ENCODE results near the gene CUEDC2.
"Not testable (repeated sequence)": the region's sequence is repeated elsewhere in the genome, so short reads cannot be mapped to it uniquely, and the experiment has no call there.

The CUEDC2 gene

DNA sequence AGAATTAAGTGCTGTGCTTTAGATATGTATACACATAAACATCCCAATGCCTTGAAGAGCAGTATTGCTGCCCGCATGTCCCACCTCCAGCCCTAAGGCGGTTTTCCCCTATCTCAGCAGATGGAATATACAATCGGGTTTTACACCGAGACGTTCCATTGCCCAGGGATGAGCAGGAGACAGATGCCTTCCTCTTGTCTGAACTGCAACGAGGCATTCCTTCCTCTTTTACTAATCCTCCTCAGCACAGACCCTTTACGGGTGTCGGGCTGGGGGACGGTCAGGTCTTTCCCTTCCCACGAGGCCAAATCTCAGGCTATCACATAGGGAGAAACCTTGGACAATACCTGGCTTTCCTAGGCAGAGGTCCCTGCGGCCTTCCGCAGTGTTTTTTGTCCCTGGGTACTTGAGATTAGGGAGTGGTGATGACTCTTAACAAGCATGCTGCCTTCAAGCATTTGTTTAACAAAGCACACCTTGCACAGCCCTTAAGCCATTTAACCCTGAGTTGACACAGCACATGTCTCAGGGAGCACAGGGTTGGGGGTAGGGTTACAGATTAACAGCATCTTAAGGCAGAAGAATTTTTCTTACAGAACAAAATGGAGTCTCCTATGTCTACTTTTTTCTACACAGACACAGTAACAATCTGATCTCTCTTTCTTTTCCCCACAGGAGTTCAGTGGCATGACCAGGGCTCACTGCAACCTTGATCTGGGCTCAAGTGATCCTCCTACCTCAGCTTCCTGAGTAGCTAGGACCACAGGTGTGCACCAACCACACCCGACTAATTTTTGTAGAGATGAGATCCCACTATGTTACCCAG lies 22.5 kb upstream of the CUEDC2 start:
- DNase-seq, result not testable (repeated sequence)

DNA sequence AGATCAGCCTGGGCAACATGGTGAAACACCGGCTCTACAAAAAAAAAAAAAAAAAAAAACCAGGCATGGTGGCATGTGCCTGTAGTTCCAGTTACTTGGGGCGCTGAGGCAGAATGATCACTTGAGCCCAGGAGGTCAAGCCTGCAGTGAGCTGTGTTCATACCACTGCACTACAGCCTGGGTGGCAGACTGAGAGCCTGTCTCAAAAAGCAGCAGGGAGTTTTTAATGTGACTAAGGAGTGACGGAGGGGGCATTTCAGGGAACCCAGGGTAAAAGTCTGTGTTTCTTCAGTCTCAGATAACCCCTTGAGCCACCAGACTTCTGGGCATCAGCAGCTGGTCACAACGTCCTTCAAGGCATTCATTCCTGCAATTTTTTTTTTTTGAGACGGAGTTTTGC lies 21.1 kb upstream of the CUEDC2 start:
- DNase-seq, result no peak

DNA sequence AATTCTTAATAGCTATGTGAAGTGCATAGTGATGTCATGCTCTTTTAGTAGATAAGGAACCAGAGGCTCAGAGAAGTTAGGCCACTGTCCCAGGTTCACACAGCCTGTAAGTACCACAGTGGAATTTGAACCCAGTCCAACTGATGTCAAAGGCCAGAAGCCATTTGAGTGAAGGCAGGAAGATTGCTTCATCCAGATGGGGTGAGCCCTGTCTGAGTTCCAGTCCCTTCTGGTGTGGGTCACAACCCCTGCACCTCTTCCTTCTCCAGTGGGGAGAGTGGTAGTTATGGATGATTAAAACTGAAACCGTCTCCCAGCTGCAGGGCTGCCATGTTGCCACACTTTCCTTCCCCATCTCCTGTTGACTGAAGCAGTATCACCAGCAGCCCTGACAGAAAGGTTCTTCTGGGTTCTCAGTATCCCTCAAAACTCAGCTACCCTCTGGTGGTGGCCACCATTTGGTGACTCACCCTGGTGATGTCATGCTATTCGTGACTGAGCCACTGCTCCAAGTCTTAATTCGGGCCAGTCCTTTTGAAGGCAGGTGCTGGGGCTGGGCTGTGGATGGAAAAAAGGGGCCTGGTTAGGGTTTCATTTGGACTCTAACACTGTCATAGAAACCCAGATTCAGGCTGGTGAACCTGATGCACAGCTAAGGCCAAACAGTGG lies 20.4 kb upstream of the CUEDC2 start:
- DNase-seq, result peak; percentile 64

DNA sequence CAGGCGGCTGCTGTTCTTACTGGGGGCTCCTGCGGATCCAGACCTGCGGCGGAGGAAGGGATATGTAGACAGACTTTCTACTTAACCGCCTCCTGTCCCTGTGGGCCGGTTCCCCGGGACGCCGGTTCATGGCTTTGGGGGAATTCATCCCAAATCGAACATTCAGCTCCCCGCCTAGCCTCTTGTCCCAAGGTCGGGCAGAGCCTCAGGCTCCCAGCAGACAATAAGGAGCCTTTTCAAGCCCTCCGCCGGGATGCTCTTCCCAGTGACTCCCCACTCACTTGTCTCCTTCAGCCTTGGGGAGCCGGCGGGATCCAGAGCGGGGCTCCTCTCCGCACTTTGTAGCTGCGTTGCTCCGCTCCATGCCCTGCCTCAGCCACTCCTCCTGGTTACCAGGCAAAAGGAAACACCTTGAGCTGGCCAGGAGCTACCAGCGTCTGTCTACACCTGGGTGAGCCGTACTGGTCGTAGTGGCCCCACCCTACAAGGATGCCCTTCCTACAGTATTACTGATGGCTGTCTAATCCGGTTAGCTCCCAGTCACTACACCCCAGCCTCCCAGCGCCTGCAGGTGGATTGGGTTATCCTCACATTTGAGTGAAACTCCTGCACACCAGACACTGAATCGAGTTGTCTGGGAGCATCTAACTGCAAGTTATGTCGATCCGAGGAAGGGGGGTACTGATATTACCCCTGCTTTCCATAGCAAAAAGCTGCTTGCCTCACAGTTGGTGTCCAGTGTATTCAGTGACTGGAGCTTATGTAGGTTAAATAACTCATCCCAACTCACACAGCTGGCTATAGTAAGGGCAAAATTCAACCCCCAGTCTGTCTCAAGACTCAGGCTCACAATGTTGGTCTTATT lies 19.0 kb upstream of the CUEDC2 start, which contains the start of gene C10orf95:
C10orf95 (minus strand) TSS at position 439 of the 865 bp plus-strand sequence. CDS start 450 bp downstream, outside the sequence.
- DNase-seq, result no peak

DNA sequence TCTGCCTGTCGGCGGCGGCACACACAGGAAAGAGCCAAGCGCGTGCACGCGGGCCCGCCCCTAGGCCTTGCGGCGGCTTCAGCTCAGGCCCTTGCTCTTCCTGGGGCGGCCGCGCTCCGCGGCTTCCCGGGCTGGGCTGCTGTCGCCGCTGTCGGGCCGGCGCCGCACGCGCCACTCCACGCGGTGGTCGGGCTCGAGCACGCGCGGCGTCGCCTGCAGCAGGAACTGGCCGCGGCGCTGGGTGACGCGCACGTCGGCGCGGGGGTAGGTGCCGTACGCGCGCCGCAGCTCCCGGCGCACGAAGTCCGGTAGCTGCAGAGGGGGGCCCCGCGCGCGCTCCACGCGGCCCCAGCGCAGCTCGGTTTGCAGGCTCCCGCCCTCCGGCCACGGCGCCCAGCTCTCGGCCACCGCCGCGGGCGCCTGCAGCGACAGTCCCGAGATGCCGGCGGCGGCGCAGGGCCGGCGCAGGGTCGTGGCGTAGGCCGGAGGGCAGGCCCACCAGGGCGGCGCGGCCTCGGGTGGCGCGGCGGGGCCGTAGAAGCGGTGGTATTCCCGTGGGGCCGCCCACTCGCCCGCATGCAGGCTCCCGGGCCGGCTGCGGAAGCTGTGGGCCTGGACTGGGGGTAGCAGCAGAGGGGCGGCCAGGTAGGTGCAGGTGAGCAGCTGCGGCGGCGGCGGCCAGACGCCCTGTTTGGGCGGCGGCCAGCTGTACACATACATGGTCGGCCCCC lies 18.2 kb upstream of the CUEDC2 start:
- peak; percentile 93 for DNase-seq

DNA sequence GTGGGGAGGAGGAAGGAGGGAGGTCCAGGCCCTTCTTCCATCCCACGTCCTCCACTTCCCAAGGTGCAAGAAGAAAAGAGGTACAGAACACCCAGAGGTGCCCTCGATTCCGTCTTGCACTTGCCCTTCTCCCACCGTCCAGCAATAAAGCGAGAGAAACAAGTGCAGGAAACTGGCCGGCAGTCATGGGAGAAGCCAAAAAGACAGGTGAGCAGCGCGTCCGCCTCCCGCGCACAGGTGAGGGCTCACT lies 17.7 kb upstream of the CUEDC2 start:
- no peak for DNase-seq

DNA sequence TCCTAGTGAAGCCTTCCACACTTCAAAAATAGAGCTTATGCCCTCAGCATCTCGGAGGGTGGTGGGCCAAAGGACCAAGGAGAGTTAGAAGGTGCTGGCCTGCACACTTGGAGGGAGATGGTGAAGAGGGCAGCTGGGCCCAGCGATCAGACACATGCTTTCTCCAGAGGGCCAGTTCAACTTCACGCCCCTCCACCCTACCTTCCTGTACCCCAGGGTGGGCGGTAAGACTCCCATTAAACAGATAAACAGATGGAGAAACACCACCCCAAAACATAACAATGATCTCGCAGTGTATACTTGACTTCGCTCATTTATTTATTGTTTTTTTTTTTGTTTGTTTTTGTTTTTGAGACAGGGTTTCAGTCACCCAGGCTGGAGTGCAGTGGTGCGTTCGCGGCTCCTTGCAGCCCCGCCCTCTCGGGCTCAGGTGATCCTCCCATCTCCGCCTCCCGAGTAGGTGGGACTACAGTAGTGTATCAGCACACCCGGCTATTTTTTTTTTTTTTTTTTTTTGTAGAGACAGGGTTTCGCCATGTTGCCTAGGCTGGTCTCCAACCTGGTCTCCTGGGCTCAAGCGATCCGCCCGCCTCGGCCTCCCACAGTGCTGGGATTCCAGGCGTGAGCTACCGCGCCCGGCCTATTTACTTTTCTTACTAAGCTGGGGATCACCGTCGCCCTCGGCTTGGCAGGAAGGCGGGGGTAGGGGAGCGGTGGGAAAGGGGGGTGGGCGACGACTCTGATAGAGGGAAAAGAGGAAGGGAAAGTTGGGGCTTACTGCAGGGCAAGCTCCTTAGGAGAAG lies 17.1 kb upstream of the CUEDC2 start:
- peak; percentile 90 for DNase-seq

DNA sequence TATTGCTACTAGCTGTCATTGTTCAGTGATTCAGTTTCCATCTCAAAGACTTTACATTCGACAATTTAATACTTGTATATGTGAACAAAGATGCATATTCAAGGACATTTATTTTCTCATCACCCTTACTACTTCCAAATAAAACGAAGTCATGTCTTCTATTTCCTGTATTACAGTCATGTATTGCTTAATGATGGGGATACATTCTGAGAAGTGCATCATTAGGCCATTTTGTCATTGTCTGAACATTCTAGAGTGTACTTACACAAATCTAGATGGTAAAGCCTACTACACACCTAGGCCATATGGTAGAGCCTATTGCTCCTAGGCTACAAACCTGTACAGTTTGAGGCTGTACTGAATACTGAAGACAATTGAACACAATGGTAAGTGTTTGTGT lies 12.5 kb upstream of the CUEDC2 start:
- DNase-seq, result no peak

DNA sequence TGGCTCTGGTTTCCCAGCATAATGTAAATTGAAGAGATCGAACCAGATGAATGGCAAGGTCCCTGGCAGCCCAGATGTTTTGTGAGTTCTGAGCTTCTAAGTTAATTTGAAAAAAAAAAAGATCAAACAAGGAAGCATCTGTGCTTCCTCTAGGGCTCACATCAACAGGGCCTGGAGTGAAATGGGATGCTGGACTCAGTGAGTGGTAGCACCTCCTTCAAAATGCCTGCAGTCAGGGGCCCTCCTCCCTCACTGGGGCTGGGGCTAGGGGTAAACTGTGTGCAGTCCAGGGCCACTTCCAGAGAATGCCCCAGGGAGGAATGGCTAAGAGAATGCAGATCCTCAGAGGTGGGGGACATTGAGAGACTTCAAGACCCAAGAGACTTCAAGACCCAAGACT lies 6.0 kb upstream of the CUEDC2 start:
- DNase-seq, result no peak

DNA sequence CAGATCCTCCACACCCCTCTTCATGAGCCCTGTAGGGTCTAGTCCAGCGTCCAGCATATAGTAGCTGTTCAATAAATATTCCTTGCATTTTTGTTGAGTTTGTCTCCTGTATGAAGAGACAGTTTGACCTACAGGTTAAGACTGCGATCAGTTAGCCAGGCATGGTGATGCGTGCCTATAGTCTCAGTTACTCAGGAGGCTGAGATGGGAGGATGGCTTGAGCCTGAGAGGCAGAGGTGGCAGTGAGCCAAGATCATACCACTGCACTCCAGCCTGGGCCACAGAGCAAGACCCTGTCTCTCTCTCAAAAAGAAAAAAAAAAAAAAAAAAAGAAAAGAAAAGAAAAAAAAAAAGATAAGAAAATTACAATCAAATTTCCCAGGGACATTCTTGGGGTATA lies 5.1 kb upstream of the CUEDC2 start:
- DNase-seq, result no peak

DNA sequence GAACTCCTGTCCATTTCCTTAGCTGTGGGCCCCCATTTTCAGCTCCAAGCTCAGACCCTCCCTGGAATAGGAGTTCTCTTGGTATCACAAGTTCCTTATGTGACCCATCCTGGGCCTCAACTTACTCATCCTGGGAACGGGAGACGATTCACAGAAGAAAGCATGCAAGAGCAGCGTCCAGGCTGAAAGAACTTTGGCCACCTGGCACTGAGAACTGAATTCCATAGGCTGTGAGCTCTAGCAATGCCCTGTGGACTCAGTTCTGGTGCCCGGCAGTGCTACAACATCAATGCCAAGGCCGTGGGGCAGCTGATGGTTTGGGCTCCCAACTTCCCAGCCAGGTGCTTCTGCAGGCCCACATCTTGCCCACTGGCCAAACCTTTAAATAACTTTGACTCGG lies 3.9 kb upstream of the CUEDC2 start:
- DNase-seq, result no peak

DNA sequence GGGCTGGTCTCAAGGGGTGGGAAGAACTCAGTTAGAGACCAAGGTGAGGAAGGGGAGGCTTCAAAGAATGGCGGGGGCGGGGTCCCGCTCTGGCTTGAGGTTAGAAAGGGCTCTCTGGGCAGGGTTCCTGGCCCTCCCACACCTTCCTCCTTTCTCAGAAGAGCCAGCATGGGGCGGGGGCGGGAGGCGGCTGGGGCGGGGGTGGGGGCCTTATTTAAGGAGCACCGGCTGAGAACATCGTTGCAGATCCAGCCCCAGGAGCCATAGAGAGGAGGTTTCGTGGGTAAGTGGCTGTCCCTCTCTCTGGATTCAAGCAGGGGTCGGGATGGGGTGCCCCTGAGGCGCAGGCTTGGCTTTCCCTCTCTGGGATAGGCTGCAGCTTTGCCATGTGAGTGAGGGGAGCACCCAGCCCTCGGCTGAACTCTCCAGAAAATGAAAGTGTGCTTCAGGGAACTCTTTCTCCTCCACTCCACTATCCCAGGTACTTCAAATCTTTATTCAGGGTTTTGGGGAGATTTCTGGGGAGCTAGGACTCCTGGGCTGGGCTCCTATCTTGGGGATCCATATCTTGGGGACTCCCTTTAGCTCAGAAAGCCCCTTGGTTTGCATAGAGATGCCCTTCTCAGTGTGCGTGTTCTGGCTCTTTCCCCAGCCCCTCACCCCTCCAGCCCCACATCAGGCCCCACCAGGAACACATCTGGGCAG lies 3.3 kb upstream of the CUEDC2 start:
- no peak for DNase-seq

DNA sequence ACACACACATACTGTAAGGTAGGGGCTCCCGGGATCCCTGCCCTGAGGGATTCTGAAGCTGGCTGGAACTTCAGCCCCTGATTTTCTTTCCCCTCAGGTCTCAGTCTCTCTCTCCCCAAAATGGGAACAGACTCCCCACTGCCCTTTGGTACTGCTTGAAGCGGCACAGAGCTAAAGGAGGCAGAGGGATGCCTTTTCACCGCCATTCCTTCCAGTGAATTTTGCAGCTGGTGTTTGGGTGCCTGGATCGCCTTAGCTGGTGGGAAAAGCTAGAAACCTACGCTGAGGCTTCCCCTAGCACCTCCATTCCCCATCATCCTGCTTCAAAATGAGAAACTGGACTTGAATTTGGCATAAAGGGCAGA lies 2.7 kb upstream of the CUEDC2 start:
- no peak for DNase-seq

DNA sequence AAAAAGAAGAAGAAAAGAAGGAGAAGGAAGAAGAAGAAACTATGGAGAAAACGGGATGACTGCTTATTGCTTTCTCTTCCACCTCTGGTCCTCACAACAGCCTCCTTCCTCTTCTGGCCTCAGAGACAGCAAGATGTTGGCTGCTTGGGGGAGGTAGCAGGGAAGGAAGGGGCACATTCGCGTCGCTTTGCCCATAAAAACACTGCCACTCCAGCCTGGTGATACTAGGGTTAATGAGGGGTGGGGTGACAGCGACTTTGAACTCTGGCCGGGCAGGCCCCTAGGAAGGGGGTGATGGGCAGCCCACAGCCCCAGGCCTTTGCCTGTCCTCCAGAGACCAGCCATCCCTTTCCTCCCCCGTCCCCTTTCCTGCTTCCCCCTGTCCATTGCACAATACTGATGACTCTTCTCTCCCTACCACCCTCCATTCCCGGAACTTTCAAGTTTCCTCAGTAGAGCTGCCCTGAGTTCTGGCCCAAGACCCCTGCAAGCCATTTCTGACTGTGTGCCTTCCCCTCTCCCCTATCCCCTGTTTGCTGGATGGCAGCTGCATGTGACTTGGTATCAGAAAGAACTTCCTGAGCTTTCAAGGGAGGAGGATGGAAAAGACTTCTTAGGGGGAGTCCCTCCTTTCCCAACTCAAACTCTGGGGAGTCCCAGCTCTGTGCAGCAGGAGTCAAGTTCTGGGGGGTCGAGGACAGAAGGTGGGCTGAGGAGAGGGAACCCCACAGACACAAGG lies 2.2 kb upstream of the CUEDC2 start:
- no peak for DNase-seq

DNA sequence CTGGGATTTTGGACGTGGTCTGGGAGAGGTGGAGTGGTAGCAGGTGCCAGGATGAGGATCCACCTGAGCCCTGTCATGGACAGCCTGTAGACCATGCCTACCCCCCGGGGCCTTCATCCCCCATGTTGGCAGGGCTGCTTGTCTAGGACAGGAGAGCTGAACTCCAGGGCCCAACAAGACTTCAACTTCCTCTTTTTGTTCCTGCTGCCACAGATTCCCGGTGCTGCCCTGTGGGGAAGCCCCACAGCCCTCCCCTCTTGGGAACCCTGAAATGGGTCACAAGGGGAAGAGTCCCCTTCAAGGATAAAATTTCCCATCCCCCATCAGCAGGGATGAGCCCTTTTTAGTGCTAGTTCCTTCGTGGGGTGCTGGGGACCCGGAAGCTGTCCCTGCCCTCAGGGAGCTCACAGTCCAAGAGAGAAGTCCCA lies 1.3 kb upstream of the CUEDC2 start:
- no peak for DNase-seq

DNA sequence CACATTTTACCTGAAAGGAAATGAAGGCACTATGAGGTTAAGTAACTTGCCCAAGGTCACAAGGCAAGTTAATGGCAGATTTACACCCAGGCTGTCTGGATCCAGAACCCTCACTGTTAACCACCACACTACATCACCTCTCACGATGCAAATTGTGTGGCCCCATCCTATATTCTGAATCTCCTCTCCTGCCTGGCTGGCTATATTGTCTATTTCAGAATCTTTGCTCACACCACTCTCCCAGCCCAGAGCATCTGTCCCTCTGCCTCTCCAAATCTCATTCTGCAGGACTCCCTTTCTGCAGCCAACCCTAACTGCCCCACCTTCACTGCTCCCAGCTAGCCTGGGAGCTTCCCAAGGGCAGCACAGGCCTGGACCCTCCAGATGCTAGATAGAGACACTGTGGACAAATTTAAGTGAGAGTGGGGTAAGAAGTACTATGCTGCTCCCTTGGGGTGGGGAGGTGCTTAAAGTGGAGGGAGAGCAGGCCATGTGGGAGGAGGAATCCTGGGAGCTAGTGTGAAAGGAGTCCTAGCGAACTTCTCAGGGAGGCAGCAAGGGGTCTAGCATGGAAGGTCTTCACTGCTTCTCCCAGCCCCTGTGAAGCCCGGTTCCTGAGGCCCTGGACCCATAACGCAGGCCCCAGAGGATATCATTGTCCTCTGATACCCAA lies 786 bp downstream of the CUEDC2 start:
- DNase-seq, result no peak

DNA sequence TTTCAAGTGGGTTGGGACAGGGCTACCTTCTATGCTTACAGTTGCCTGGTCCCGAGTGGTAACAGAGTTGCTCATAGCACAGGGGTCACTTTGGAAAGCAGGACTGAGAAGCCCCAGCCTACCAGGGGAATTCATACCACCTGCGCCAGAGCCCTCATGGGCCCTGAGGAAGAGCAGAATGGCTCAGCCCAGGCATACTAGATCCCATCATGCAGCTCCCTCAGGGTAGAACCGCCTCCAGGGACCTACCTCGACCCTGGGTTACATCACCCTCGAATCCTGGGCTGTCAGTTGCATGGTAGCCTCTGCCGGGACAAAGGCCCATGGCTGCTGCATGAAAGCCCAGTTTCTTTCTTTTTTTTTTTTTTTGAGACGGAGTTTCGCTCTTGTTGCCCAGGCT lies 2.9 kb downstream of the CUEDC2 start:
- no peak for DNase-seq

DNA sequence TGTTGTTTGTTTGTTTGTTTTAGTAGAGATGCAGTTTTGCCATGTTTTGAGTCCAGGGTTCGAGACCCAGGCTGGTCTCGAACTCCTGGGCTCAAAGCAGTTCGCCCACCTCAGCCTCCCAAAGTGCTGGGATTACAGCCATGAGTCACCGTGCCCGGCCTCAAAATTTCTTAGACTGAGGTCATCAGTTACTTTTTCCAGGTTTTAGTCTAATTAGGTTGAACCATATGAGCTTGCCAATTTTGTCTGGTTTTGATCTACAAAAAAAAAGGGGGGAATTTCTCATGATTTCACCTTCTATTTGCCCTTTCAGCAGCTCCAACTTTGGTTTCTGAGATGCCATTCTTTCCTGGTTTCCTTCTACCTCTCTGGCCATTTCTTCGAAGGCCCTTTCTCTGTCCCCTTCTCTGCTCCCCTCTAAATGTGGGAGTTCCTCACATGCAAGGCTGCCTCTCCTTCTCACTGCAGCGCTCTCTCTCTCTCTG lies 5.5 kb downstream of the CUEDC2 start:
- DNase-seq, result no peak

DNA sequence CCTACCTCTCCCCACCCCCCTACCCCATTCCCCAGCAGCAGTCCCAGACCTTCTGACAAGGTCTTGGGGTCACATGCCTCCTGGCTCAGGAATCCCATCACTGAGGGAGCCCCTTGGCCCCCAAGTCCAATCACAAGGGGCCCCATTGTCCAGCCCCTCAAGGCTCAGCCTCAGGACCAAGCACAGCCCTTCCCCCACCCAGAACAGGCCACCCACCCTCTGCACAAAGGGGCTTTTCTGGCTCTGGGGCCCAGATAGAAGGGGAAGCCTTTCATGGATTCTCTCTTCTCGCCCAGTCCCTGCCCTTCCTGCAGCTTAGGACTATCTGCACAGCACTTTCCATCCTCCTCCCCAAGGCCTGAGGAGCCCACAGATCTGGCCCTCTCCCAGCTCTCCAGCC lies 6.9 kb downstream of the CUEDC2 start:
- DNase-seq, result no peak

DNA sequence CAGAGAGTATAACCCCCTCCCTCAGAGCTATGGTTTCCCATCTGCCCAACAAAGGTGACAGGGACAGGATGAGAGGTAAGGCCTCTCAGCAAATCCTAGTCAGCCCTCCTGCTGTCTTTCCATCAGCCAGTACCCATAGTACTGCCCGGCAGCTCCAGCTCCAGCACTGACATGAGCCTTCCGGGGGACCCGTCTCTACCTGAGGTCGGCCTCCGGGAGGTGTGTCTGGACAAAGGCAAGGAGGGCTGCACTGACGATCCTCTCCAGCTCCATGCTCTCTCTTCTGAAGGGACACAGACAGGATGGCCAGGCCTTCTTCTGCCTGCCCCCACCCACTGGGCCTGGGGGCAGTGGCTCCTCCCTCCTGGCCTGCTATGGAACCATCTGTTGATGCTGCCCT lies 7.5 kb downstream of the CUEDC2 start:
- DNase-seq, result no peak
